Duodenal mucosa (tissue), 2 donors: Measurements from ENCODE around the gene AHRR.

Experiments used
- H3K27ac ChIP-seq: one replicate; pipeline ENCODE4 v1.7.0; 2013; ENCODE audit warnings: low read depth, low read length
- H3K27me3 ChIP-seq, 2 donors: one replicate each; pipeline ENCODE4 v1.7.0; 2013; ENCODE audit warnings: low read length in 2 of 2, control low read depth in 1 of 2; ENCODE audit not compliant: insufficient read depth in 2 of 2, control insufficient read depth in 1 of 2
- H3K36me3 ChIP-seq, 2 donors: one replicate each; pipeline ENCODE4 v1.7.0; 2013; ENCODE audit warnings: low read length in 2 of 2, control low read depth in 1 of 2; ENCODE audit not compliant: insufficient read depth in 2 of 2, control insufficient read depth in 1 of 2
- H3K4me1 ChIP-seq, 2 donors: one replicate each; pipeline ENCODE4 v1.7.0; 2013; ENCODE audit warnings: low read length in 2 of 2, control low read depth in 1 of 2; ENCODE audit not compliant: insufficient read depth in 2 of 2, control insufficient read depth in 1 of 2
- H3K4me3 ChIP-seq, 2 donors: one replicate each; pipeline ENCODE4 v1.7.0; 2013; ENCODE audit warnings: low read length in 2 of 2, low read depth in 1 of 2
- H3K9ac ChIP-seq, 2 donors: one replicate each; pipeline ENCODE4 v1.7.0; 2013; ENCODE audit warnings: low read length in 2 of 2, low read depth in 1 of 2
- H3K9me3 ChIP-seq, 2 donors: one replicate each; pipeline ENCODE4 v1.7.0; 2013; ENCODE audit warnings: low read length in 2 of 2, control low read depth in 1 of 2; ENCODE audit not compliant: control insufficient read depth in 1 of 2

AHRR gene

DNA sequence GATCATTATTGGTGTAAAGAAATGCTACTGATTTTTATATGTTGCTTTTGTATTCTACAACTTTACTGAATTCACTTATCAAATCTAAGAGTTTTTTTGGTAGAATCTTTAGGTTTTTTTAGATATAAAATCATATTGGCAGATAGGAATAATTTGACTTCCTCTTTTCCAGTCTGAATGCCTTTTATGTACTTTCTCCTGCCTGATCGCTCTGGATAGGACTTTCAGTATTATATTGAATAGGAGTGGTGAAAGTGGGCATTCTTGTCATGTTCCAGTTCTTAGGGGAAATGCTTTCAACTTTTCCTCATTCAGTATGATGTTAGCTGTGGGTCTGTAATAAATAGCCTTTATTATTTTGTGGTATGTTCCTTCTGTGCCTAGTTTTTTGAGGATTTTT, 8.3 kb downstream of the AHRR start:
- no peaks in the 10 kb centered on the region for H3K36me3 ChIP-seq
- peaks cover 0 to 4% of the 10 kb centered on the region in 2 donors for H3K4me1 ChIP-seq
- no peak overlapping the region for H3K27ac ChIP-seq
- H3K9me3 ChIP-seq, result no peaks in the 10 kb centered on the region
- H3K9ac ChIP-seq, result no peak overlapping the region
- H3K27me3 ChIP-seq, result no peaks in the 10 kb centered on the region
- H3K4me3 ChIP-seq, result no peak overlapping the region

DNA sequence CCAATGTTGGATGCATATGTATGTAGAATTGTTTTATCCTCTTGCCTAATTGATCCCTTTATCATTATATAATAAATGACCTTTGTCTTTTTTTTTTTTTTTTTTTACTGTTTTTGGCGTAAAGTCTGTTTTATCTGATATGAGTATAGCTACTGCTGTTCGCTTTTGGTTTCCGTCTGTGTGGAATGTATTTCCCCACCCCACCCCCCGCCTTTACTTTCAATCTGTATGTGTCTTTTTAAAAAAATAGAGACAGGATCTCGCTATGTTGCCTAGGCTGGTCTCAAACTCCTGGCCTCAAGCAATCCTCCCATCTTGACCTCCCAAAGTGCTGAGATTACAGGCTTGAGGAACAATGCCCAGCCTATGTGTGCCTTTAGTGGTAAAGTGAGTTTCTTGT, 11.3 kb downstream of the AHRR start:
- H3K4me3 ChIP-seq, result no peak overlapping the region

DNA sequence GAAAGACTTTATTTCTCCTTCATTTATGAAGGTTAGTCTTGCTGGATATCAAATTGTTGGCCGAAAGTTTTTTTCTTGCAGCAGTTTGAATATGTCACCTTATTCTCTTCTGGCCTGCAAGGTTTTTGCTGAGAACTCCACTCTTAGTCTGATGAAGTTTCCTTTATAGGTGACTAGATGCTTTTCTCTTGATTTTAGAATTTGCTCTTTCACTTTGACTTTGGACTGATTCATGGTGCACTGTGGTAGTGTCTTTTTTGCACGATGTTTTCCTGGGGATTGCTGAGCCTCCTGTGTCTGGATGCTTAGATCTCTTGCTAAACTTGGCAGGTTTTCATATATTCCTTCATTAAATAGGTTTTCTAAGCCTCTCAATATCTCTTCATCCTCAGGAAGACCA, 12.4 kb downstream of the AHRR start:
- Histone ChIP-seq H3K9ac (no peak overlapping the region), H3K4me3 (no peak overlapping the region), H3K27ac (no peak overlapping the region), H3K9me3 (no peaks in the 10 kb centered on the region), H3K27me3 (no peaks in the 10 kb centered on the region), H3K4me1 (peaks cover 0 to 4% of the 10 kb centered on the region in 2 donors), H3K36me3 (no peaks in the 10 kb centered on the region)

More for the DNA sequence above, 11.3 kb downstream of the AHRR start:
- Histone ChIP-seq H3K9ac (no peak overlapping the region), H3K4me1 (peaks cover 0 to 4% of the 10 kb centered on the region in 2 donors), H3K36me3 (no peaks in the 10 kb centered on the region), H3K9me3 (no peaks in the 10 kb centered on the region), H3K27me3 (no peaks in the 10 kb centered on the region), H3K27ac (no peak overlapping the region)

DNA sequence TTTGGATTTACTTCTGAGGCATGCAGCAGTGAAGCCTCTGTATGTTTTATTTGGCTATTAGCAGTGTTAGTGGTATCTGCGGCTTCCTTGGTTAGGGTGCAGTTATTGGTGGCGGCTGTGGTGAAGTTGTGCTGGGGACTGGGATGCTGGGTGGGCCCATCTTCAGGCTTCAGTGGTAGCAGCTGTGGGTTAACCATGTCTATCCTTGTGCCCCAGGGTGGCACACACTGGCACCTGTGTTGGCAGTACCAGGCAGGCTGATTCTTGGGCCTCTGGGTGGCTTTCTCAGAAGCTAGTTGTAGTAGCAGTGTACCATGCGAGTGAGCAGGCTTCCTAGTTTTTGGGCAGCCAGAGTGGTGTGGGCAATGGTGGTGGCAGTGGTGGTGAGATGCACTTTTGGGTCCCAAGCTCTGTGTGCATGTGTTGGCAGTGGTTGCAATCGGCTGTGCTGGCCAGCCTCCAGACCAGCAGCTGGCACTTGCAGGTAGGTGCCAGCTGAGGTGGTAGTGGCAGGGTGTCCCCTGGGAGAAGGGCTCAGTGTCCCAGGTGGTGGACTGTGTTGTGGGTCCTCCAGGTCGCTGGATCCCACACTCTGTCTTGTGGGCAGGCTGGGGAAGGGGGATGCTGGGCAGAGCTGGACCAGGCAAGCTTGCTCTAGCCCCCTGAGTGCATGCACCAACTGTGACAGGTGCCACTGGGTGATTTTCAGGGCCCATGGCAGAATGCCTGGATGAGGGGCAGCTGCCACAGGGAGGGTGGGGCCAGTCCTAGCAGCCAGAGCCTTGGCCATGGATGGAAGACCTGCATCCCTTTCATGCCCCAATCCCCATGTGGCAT, 13.6 kb downstream of the AHRR start:
- Histone ChIP-seq H3K4me1 (peaks cover 0 to 4% of the 10 kb centered on the region in 2 donors), H3K27me3 (no peaks in the 10 kb centered on the region), H3K4me3 (no peak overlapping the region), H3K36me3 (no peaks in the 10 kb centered on the region), H3K9ac (no peak overlapping the region), H3K9me3 (no peaks in the 10 kb centered on the region), H3K27ac (no peak overlapping the region)

DNA sequence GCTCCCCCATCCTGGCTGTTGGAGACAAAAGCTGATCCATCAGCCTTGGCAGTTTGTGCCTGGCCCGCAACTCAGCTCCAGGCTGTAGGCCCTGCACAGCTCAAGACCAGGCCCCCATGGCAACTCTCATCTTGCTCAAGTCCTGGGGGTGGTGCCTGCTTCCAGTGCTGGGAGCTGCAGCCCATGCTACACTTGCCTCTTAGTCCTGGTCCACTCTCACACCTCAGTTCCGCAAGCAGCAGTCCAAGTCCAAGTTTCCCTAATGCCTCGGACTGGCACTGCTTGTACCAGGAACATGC, 14.2 kb downstream of the AHRR start:
- Histone ChIP-seq H3K9ac (no peak overlapping the region), H3K4me1 (peaks cover 0 to 4% of the 10 kb centered on the region in 2 donors), H3K27me3 (no peaks in the 10 kb centered on the region), H3K27ac (no peak overlapping the region), H3K4me3 (no peak overlapping the region), H3K9me3 (no peaks in the 10 kb centered on the region), H3K36me3 (no peaks in the 10 kb centered on the region)

DNA sequence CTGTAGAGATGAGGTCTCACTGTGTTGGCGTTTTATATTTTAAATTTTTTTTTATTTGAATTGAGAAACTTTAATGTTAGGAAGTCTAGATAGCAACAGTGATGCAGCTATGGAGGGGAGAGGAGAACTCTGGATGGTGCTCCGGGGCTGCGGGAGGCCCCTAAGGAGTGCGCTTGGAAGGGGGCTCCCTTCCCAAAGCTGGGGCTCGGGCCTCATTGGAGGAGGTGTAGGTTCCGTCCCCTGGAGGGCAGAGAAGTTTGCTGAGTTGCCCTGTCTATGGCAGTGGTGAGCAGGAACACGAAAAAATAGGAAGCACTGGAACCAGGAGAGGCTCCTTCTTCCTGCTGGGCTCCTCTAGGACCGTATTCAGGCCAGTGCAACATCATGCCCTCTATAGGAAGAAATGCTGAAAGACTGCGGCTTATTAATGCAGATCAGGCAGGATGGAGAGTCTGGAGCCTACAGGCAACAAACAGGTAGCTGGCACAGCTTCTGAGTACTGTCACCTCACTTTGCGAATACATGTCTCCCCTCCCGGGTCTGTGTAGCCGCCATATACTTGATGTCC, 16.1 kb downstream of the AHRR start:
- Histone ChIP-seq H3K36me3 (no peaks in the 10 kb centered on the region), H3K4me3 (no peak overlapping the region), H3K27me3 (no peaks in the 10 kb centered on the region), H3K27ac (no peak overlapping the region), H3K9ac (no peak overlapping the region), H3K4me1 (peaks cover 0 to under 1% of the 10 kb centered on the region in 2 donors), H3K9me3 (no peaks in the 10 kb centered on the region)

DNA sequence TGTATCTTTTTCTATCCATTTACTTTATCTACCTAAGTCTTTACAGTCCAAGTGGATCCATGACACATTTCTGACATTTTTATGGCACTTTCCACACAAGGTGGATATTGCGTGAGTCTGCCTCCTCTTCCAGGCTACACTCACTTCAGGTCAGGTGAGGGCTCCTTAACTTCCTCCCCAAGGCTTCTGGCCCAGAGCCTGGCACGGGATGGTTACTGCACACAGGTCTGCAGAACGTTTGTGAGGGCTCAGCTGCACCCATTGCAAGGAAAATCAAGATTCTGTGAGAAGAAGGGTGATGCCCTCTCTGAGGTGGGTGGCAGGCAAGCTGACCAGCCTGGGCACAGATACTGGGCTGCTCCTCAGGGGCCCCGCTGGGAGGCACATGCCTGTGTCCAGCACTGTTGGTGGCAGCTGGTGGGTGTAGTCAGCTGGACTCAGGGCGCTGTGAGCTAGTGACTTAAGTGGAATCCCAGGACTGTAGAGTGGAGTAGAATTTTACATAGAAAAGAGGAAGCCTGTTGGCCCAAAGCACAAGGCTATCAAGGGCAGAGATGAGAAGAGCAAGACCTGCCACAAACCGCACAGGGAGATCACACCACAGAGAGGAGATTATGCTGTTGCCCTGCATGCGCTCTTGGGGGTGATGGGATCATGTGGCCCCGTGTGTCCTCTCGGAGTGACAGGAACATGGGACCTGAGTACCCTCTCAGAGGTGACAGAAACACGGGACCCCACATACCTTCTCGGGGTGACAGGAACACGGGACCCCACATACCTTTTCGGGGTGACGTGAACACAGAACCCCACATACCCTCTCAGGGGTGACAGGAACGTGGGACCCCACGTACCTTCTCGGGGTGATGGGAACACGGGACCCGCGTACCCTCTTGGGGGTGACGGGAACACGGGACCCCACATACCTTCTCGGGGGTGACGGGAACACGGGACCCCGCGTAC, 21.3 kb downstream of the AHRR start:
- H3K9me3 ChIP-seq, result no peaks in the 10 kb centered on the region
- H3K36me3 ChIP-seq, result no peaks in the 10 kb centered on the region
- no peak overlapping the region for H3K9ac ChIP-seq
- H3K4me1 ChIP-seq, result no peaks in the 10 kb centered on the region
- H3K27me3 ChIP-seq, result no peaks in the 10 kb centered on the region
- H3K4me3 ChIP-seq, result no peak overlapping the region
- H3K27ac ChIP-seq, result no peak overlapping the region

DNA sequence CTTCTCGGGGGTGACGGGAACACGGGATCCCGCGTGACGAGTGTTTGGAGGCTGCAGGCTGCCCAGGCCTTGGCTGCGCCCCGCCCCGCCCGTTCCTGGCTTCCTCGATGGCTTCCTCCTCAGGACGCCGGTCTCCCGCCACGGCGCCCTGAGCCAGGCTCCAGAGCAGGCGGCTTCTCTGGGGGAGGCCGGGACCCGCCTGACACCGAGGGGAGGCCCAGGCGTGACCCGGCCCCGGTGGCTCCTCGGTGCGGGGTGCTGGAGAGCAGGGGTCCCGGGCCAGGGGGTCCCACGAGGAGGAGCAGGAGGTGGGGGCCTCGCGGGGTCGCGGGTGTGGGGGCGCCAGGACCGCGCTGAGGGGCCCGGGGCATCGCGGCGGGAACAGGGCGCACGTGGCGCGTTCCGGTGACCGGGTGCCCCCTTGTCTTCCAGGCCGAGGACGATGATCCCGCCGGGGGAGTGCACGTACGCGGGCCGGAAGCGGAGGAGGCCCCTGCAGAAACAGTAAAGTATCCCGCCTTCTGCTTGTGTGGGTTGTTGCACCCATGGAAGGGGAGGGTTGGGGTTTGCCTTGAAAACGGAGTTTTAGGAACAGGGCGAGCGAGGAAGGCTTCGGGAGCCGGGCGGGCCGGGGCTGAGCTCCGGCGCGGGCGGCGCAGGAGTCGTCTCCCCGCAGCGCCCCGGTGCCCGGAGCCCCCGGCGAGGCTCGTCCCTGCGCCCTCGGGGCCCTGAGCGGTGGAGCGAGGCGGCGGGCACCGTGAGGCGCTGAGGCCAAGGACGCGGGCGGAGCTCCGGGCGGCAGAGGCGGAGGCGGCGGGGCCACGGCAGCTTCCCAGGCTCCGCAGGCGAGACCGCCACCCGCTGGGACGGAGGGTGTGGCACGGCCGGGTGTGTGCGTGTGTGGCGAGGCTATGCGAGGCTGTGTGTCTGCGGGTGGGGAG, 22.2 kb downstream of the AHRR start:
- Histone ChIP-seq H3K27me3 (no peaks in the 10 kb centered on the region), H3K4me1 (no peaks in the 10 kb centered on the region), H3K4me3 (peak overlapping the region; percentile 29 to 64), H3K9ac (peak overlapping the region in 1 of 2 donors; percentile 32), H3K27ac (no peak overlapping the region), H3K36me3 (no peaks in the 10 kb centered on the region), H3K9me3 (no peaks in the 10 kb centered on the region)

DNA sequence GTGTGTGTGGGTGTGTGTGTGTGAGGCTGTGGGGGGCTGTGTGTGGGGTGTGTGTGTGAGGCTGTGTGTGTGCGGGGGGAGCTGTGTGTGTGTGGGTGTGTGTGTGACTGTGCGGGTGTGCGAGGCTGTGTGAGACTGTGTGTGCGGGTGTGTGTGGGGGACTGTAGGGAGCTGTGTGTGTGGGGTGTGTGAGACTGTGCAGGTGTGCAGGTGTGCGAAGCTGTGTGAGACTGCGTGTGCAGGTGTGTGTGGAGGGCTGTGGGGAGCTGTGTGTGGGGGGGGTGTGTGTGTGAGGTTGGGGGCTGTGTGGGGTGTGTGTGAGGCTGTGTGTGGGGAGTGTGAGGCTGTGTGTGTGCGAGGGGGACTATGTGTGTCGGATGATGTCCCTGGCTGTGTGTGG, 23.2 kb downstream of the AHRR start:
- Histone ChIP-seq H3K4me3 (no peak overlapping the region), H3K27me3 (no peaks in the 10 kb centered on the region), H3K4me1 (no peaks in the 10 kb centered on the region)

More for the DNA sequence above, 23.2 kb downstream of the AHRR start:
- no peak overlapping the region for H3K27ac ChIP-seq
- no peaks in the 10 kb centered on the region for H3K9me3 ChIP-seq
- H3K9ac ChIP-seq, result no peak overlapping the region
- H3K36me3 ChIP-seq, result no peaks in the 10 kb centered on the region
